NCI-H2029 treated with DMSO at 0.1 percent for 48 hours (cell line): ENCODE measurements around the gene FNIP1.
"Not testable (repeated sequence)": the region's sequence is repeated elsewhere in the genome, so short reads cannot be mapped to it uniquely, and the experiment has no call there.

Experiments used
- DNase-seq: peaks from one replicate; lab custom pipeline; 2025; lab: John Stamatoyannopoulos, UW

Gene FNIP1

GRCh38 chr5:131607903-131608540 lies 188.8 kb downstream of the FNIP1 start:
- no peak for DNase-seq

- no peak for DNase-seq
These were observed 189.4 kb downstream of the FNIP1 start for GRCh38 chr5:131607418-131607817.

DNA sequence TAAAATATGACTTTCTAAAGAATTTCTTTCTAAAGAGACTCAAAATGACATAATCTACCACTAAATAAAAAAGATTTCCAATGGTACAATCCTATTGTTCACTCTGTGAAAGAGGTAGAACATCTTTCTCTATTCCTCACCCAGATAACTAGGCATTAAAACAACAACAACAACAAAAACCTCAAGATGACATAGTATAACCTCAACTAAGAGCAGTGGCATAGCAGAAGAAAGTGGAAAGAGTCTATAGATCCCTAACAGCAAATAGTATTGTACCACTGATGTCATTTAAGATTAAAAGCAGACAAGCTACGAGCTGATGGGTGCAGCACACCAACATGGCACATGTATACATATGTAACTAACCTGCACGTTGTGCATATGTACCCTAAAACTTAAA lies 191.7 kb downstream of the FNIP1 start:
- no peak for DNase-seq

DNA sequence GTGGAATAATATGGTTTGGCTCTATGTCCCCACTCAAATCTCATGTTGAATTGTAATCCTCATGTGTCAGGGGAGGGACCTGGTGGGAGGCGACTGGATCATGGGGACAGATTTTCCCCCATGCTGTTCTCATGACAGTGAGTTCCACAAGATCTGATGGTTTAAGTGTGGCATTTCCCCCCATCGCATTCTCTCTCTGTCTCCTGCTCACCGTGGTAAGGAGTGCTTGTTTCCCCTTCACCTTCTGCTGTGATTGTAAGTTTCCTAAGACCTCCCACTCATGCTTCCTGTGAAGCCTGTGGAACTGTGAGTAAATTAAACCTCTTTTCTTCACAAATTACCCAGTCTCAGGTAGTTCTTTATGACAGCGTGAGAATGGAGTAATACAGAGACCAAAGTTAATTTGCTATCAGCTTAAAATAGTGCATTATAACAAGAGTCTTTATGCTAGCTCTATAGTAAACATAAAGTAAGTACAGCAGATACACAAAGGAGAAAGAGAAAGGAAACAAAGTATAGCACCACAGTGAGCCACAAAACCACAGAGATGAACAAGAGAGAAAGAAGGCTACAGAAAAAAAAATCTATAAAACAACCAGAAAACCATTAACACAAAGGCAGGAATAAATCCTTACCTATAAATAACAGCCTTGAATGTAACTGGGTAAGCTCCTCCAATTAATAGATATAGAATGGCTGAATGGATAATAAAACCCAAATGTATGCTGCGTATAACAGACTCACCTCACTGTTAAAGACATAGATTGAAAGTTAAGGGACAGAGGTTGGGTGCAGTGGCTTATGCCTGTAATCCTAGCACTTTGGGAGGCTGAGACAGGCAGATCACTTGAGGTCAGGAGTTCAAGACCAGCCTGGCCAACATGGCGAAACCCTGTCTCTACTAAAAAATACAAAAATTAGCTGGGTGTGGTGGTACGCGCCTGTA lies 201.5 kb downstream of the FNIP1 start:
- no peak for DNase-seq

- no peak for DNase-seq
These were observed 202.9 kb downstream of the FNIP1 start for GRCh38 chr5:131593921-131594320.

DNA sequence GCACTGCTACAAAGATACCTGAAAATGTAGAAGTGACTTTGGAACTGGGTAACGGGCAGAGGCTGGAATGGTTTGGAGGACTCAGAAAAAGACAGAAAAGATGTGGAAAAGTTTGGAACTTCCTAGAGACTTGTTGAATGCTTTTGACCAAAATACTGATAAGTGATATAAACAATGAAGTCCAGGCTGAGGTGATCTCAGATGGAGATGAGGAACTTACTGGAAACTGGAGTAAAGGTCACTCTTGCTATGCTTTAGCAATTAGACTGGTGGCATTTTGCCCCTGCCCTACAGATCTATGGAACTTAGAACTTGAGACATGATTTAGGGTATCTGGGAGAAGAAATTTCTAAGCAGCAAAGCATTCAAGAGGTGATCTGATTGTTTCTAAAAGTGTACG lies 203.4 kb downstream of the FNIP1 start:
- DNase-seq: not testable (repeated sequence)
